Activated naive CD4-positive, alpha-beta T cell treated with anti-CD3 and anti-CD28 coated beads, Interleukin-2, amount 50 U/mL, for 16 hours (primary cell): Measurements from ENCODE around the gene CXCL10.
"Not testable (repeated sequence)": the region's sequence is repeated elsewhere in the genome, so short reads cannot be mapped to it uniquely, and the experiment has no call there.

ENCODE experiments used
- DNase-seq: peaks from one replicate; pipeline ENCODE4 v3.0.0-alpha.2; 2020

CXCL10 gene

DNA sequence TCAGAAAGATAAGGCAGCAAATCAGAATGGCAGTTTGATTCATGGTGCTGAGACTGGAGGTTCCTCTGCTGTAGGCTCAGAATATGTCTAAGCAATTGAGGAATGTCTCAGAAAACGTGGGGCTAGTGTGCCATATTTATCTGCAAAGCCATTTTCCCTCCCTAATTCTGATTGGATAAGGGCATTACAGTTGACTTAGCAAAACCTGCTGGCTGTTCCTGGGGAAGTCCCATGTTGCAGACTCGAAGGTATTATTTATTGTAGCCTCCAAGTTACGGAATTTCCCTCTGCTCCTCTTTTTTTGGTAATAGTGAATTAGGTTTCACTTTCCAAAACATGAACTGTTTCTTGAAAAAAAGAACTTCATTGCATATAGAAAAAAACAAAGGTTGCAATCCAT, at the start of gene CXCL10:
Gene CXCL10 (minus strand): TSS at position 109 of the 400 bp plus-strand sequence. CDS start 66 bp downstream, at position 43.
- no peak for DNase-seq

GRCh38 chr4:76072760-76073159, 49.5 kb upstream of the CXCL10 start:
- no peak for DNase-seq

GRCh38 chr4:76067652-76068286, 44.5 kb upstream of the CXCL10 start:
- DNase-seq = peak; percentile 75

DNA sequence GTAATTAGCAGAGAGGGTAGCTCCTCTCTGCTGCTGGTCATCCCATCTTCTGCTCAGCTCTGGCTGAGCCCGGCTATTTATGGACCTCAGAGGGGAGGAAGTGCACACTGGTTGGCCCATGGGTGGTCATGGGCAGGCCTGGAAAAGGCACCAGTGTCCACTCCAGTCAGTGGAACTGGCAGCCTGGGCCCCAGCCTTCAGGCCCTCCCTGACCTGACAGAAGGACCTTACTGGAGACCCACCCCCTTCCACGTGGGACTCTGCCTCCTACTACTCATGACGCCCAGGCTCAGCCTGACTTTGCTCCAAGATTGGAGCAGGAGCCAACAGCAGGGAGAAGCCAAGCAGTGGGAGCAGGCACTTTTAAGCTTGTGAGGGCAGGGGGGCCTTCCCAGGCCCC, 43.2 kb upstream of the CXCL10 start:
- DNase-seq = no peak

DNA sequence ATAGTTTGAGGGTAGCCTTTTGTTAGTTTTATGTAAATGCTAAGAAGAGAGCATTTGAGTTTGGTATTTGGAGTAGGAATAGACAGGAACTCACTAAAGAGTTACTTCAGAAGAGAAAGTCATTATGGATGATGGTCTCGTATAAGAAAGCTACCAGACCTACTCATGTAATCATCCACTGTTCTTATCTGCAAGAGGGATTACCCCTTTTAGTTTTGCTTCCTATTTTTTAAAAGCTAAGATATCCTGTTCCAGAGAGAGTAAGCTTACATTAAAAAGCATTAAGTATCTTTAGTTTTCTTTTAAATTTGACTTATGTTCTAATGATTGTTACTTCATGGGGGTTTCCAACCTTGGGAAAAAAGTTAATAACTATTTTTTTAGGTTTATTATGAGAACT, 38.7 kb upstream of the CXCL10 start:
- no peak for DNase-seq

GRCh38 chr4:76061421-76061820, 38.1 kb upstream of the CXCL10 start:
- no peak for DNase-seq

GRCh38 chr4:76060506-76060905, 37.2 kb upstream of the CXCL10 start:
- DNase-seq = no peak

- no peak for DNase-seq
Measured at GRCh38 chr4:76059750-76060149, 36.5 kb upstream of the CXCL10 start.

DNA sequence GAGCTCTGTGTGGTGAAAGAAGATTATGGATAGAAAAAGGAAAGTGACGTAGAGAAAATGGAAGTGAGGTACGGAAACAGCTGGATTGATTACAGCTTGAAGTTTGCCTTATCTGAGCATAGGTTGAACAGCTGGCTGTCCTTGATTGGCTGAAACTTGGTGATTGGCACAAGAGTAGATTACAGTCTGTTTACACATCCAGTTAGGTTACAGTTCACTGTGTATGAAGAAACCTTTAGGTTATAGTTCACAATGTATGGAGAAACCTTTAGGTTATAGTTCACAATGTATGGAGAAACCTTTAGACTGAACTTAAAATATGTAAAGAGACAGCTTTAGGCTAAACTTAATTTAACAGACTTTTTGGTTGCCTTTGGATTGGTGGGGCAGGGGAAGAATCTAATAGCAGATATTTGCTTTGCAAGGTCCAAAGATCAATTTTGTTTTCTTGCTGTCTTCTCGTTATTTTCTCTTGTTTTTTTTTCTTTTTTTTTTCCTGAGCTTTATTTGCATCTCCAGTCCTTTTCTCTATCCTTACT, 35.7 kb upstream of the CXCL10 start:
- DNase-seq = no peak

DNA sequence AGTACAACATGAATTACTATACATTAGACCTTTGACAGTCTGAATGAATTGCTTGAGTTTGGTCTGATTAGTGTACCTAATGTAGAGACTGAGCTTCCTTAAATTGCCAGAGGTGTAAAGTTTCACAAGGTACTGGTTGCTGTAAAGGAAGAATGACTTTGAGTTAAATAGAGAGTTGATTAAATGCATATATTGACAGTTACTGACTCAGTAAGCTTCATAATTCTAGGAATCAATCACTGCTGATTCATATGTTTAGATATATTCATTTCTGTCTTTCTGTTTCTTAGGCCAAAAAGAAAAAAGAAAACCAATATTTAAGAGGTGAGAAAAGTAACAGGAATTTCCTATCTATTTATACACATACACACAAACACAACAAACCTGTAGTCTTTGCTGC, 35.0 kb upstream of the CXCL10 start:
- DNase-seq = no peak

- DNase-seq = no peak
Measured at GRCh38 chr4:76055421-76055820, 32.1 kb upstream of the CXCL10 start.

- DNase-seq = no peak
Measured at GRCh38 chr4:76055016-76055415, 31.7 kb upstream of the CXCL10 start.

GRCh38 chr4:76053730-76054129, 30.4 kb upstream of the CXCL10 start:
- no peak for DNase-seq

GRCh38 chr4:76050560-76051050, 27.3 kb upstream of the CXCL10 start:
- not testable (repeated sequence) for DNase-seq

- not testable (repeated sequence) for DNase-seq
Measured at GRCh38 chr4:76049860-76050416, 26.6 kb upstream of the CXCL10 start.

DNA sequence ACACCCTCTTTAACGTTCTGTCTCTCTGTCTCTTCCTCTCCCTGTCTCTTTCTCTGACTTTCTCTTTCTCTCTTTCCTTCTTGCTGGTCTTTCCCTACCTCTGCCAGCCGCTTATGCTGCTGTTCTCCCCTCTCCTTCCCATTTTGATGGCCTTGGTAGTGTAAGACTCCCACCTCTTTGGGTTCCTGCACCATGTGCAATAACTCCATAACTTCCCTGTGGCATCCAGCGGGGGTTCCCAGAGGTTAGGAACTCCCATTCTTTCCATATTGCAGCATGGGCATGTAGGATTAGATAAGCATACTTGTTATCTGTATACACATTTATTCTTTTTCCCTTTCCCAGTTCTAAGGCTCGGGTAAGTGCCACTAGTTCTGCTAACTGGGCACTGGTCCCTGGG, 21.4 kb upstream of the CXCL10 start:
- not testable (repeated sequence) for DNase-seq

- DNase-seq = not testable (repeated sequence)
Measured at GRCh38 chr4:76043306-76043705, 20.0 kb upstream of the CXCL10 start.

- not testable (repeated sequence) for DNase-seq
Measured at GRCh38 chr4:76042241-76042998, 19.1 kb upstream of the CXCL10 start.

DNA sequence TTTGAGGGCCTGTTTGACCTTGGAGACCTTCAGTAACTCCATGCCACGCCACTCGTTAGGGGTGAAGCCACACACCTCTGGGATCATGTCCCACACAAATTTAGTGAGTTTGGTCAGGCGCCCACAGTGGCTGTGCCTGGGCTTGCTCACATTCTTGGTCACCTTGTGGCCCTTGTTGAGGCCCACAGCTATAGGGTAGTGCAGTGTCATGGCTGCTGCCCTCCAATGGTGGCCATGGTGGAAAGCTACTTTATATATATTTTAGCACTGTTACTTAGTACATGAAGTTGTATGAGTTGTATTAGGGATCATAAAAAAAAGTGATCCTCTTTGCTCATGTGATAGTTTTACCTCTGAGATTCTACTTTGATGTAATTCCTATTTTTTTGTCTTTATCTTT, 13.6 kb upstream of the CXCL10 start:
- DNase-seq = no peak

- no peak for DNase-seq
Measured at GRCh38 chr4:76035799-76036380, 12.6 kb upstream of the CXCL10 start, which contains the start of gene CXCL11. TSS of gene CXCL11 (minus strand) at chr4:76036070. CDS start at chr4:76035987, 83 bp downstream.

- DNase-seq = no peak
Measured at GRCh38 chr4:76035141-76035540, 11.8 kb upstream of the CXCL10 start.

- no peak for DNase-seq
Measured at GRCh38 chr4:76029300-76029699, 6.0 kb upstream of the CXCL10 start.

GRCh38 chr4:76028350-76028765, 5.1 kb upstream of the CXCL10 start:
- no peak for DNase-seq
